ENCODE data around the gene SPTBN1.
A peak's percentile ranks its signal among the peaks of the same experiment; 100 is the strongest.

Gene SPTBN1

GRCh38 chr2:54664238-54664786, 208.2 kb downstream of the SPTBN1 start:
- DNase-seq = no peak

GRCh38 chr2:54665436-54665856, 209.3 kb downstream of the SPTBN1 start:
- DNase-seq = no peak

GRCh38 chr2:54666131-54666633, 210.1 kb downstream of the SPTBN1 start:
- no peak for DNase-seq

- no peak for DNase-seq
Observed at GRCh38 chr2:54666634-54667265, 210.6 kb downstream of the SPTBN1 start.

GRCh38 chr2:54667266-54667639, 211.1 kb downstream of the SPTBN1 start:
- no peak for DNase-seq

- no peak for DNase-seq
Observed at GRCh38 chr2:54667726-54668650, 211.9 kb downstream of the SPTBN1 start.

- no peak for DNase-seq
Observed at GRCh38 chr2:54668711-54669110, 212.6 kb downstream of the SPTBN1 start.

- DNase-seq = no peak
Observed at GRCh38 chr2:54669677-54670484, 213.8 kb downstream of the SPTBN1 start.

- DNase-seq = no peak
Observed at GRCh38 chr2:54670485-54671009, 214.4 kb downstream of the SPTBN1 start.

- no peak for DNase-seq
Observed at GRCh38 chr2:54671010-54671409, 214.9 kb downstream of the SPTBN1 start.

- no peak for DNase-seq
Observed at GRCh38 chr2:54671875-54672589, 215.9 kb downstream of the SPTBN1 start.

- DNase-seq = no peak
Observed at GRCh38 chr2:54672590-54673456, 216.7 kb downstream of the SPTBN1 start.

GRCh38 chr2:54673501-54673998, 217.4 kb downstream of the SPTBN1 start:
- DNase-seq = peak; percentile 27

- no peak for DNase-seq
Observed at GRCh38 chr2:54675281-54675680, 219.2 kb downstream of the SPTBN1 start.

GRCh38 chr2:54675738-54676137, 219.6 kb downstream of the SPTBN1 start:
- DNase-seq = no peak

- DNase-seq = no peak
Observed at GRCh38 chr2:54676656-54677055, 220.5 kb downstream of the SPTBN1 start.

- no peak for DNase-seq
Observed at GRCh38 chr2:54677476-54678265, 221.5 kb downstream of the SPTBN1 start.

GRCh38 chr2:54678719-54679118, 222.6 kb downstream of the SPTBN1 start:
- no peak for DNase-seq

- no peak for DNase-seq
Observed at GRCh38 chr2:54680397-54681041, 224.4 kb downstream of the SPTBN1 start.

Measured in activated T-cell treated with anti-CD3 and anti-CD28 coated beads, Interleukin-2, amount 50 U/mL, for 1 hour (primary cell).